Measurements from ENCODE around the gene GRIP1. TPM values are rescaled to one million over a fixed set of nuclear protein-coding genes. Genes with fewer than 3 reads are reported as not detected.

The GRIP1 gene
- total RNA-seq, 8 experiments from 2014 or later, result 4.3 to 81.3 (median 48.7) TPM; not detected in 1

DNA sequence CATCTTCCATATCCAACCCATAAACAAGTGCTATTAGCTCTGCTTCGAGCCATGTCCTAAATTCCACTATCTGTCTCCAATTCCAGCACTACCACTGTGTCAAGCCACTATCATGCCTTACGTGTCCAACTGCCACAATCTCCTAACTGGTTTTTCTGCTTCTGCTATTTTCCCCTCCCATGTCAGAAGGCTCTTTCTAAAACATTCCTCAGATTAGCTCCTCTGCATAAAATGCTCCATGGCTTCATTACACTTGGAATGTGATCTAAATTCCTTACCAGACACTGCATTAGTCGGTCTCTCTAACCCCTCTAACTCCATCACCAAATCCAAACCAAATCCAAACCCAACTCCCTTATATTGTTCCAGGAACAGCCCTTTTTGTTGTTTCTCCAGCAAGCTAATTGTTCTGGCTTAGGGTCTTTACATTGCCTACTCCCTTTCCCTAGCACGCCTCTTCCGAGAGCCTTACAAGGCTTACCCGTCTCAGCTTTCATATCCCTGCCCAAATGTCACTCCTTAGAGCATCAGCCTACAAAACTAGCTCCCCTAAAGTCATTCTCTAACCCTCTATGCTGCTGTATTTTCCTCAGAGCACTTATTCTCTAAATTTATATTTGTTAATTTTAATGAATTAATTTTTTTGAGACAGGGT lies 236.8 kb downstream of the GRIP1 start:
- in situ Hi-C loops (cut with MboI; ENCODE audit: low pct_unique_long_range_greater_than_20kb in 2 of 9, low sequenced_read_pairs in 9 of 9, unreplicated experiment in 9 of 9), result no loop called here

DNA sequence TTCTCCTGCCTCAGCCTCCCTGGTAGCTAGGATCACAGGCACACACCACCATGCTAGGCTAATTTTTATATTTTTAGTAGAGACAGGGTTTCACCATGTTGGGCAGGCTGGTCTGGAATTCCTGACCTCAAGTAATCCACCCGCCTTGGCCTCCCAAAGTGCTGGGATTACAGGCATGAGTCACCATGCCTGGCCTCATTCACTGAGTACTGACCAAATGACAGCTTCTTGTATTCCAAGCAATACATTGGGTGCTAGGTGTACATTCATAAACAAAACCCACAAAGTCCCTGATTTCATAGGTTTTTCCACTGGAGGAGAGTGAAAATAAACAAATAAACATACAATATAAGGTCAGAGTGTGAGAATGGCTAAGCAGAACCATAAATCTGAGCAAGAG lies 240.3 kb downstream of the GRIP1 start:
- H3K4me1 ChIP-seq (replicated peaks in 1 of 2), result peaks cover 0 to 3% of the 10 kb centered on the region in 2 donors
- ATAC-seq (replicated peaks in 6 of 8), result peak in 2 of 8 experiments; percentile 51 to 62
- H3K4me3 ChIP-seq, result no peak overlapping the region
- no peak overlapping the region for H3K27ac ChIP-seq
- 40 to 100% (median 75%) methylated on average over 1 of the region's 1 CpG; no CpG with 5 or more reads in 5 of the 10 experiments for WGBS, 10 experiments
- in situ Hi-C loops (cut with MboI; ENCODE audit: low pct_unique_long_range_greater_than_20kb in 2 of 9, low sequenced_read_pairs in 9 of 9, unreplicated experiment in 9 of 9), result no loop called here

More for the DNA sequence above, 236.8 kb downstream of the GRIP1 start:
- H3K27ac ChIP-seq, result no peak overlapping the region
- peak in 1 of 8 experiments; percentile 29 for ATAC-seq (replicated peaks in 6 of 8)
- H3K4me3 ChIP-seq, result no peak overlapping the region
- WGBS, 10 experiments, result 6 to 100% (median 61%) methylated on average over 1 to 6 of the region's 6 CpGs; no CpG with 5 or more reads in 2 of the 10 experiments
- H3K4me1 ChIP-seq (replicated peaks in 1 of 2), result no peaks in the 10 kb centered on the region

DNA sequence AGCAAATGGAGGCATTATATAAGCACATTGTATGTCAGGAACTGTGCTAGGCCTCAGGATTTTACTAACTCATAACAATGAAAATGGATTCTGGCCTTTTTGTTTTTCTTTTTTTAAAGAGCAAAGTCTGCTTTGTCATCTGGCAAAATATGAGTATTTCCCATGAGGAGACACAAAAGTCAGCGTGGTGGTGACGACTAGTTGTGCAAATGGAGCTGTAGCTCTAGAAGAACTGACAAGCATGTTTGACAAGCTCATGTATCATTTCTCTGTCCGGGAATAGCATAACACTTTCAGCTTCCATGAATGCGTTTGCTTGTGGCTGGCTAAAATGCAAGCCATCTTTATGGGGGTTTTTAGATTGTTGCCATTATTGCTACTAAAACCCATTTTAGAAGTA lies 248.8 kb downstream of the GRIP1 start:
- H3K27ac ChIP-seq, result no peak overlapping the region

DNA sequence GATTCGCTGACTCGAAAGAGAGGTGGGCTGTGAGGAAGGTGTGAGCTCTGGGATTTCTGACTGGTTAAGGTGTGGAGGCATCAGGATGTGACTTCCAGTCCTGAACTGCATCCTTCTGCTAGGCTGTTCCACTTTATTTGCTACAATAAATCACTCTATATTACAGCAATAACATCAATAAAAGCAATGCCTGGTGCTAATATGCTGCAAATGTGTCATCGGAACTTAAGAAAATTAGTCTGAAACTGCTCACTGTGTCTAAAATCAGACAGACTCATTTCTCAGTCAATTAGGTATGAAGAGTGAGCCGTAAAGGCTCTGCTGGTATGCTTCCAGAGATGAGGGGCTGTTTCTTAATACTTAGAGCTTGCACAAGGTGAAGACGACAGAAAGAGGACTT lies 250.0 kb downstream of the GRIP1 start:
- ATAC-seq (replicated peaks in 6 of 8), result no peak
- in situ Hi-C loops (cut with MboI; ENCODE audit: low pct_unique_long_range_greater_than_20kb in 2 of 9, low sequenced_read_pairs in 9 of 9, unreplicated experiment in 9 of 9), result no loop called here
- 19 to 100% (median 86%) methylated on average over 1 to 4 of the region's 5 CpGs; no CpG with 5 or more reads in 1 of the 10 experiments for WGBS, 10 experiments

More for the DNA sequence above, 248.8 kb downstream of the GRIP1 start:
- 13 to 100% (median 88%) methylated on average over 1 to 4 of the region's 4 CpGs for WGBS, 10 experiments
- Histone ChIP-seq H3K4me1 (replicated peaks in 1 of 2) (no peaks in the 10 kb centered on the region), H3K4me3 (no peak overlapping the region)
- in situ Hi-C loops (cut with MboI; ENCODE audit: low pct_unique_long_range_greater_than_20kb in 2 of 9, low sequenced_read_pairs in 9 of 9, unreplicated experiment in 9 of 9), result no loop called here
- ATAC-seq (replicated peaks in 6 of 8), result no peak

DNA sequence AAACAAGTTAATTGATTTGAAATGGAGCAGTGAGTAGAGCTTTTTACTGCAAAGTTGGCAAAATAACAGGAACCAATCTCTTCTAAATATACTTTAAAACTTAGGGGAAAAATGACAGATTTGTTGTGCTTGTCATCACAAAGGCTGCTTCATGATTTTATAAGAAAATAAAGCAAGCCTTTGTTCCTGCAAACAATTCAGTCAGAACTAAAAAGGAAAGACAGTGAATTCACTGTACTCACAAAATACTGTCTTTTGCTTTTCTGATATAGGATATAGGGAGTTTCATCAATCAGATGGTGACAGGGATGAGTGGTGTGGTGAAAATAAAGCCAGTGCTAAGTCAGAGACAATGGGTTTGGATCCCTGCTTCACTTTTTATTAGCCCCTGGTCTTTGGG lies 250.6 kb downstream of the GRIP1 start:
- H3K27ac ChIP-seq, result no peak overlapping the region
- no peaks in the 10 kb centered on the region for H3K4me1 ChIP-seq (replicated peaks in 1 of 2)
- H3K4me3 ChIP-seq, result no peak overlapping the region
- in situ Hi-C loops (cut with MboI; ENCODE audit: low pct_unique_long_range_greater_than_20kb in 2 of 9, low sequenced_read_pairs in 9 of 9, unreplicated experiment in 9 of 9), result no loop called here
- ATAC-seq (replicated peaks in 6 of 8), result no peak

More for the DNA sequence above, 250.0 kb downstream of the GRIP1 start:
- H3K4me3 ChIP-seq, result no peak overlapping the region
- H3K27ac ChIP-seq, result no peak overlapping the region
- H3K4me1 ChIP-seq (replicated peaks in 1 of 2), result no peaks in the 10 kb centered on the region

DNA sequence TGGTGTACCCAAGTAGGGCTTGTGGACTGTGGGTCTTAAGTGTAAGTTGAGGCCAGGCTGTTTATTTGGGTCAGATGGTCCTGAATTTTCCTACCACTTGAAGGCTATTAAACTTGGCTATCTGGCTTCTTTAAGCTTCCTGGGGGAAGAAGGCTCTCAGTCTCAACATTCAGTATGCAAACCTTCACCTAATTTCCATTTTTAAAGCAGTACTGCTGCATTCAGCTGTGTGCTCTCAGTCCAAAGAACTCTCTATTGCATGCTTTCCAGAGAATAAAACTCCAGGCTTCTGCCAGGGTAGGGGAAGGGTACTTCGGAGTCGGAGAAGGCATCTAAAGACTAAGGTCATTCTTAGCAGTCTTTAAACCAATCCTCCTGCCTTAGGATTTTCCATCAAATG lies 252.2 kb downstream of the GRIP1 start:
- 6 to 83% (median 39%) methylated on average over 1 to 2 of the region's 2 CpGs; no CpG with 5 or more reads in 4 of the 10 experiments for whole genome bisulfite sequencing, 10 experiments
- ATAC-seq (replicated peaks in 6 of 8), result peak in 2 of 8 experiments; percentile 42 to 50
- Histone ChIP-seq H3K4me3 (no peak overlapping the region), H3K4me1 (replicated peaks in 1 of 2) (no peaks in the 10 kb centered on the region), H3K27ac (no peak overlapping the region)
- in situ Hi-C loops (cut with MboI; ENCODE audit: low pct_unique_long_range_greater_than_20kb in 2 of 9, low sequenced_read_pairs in 9 of 9, unreplicated experiment in 9 of 9), result no loop called here

DNA sequence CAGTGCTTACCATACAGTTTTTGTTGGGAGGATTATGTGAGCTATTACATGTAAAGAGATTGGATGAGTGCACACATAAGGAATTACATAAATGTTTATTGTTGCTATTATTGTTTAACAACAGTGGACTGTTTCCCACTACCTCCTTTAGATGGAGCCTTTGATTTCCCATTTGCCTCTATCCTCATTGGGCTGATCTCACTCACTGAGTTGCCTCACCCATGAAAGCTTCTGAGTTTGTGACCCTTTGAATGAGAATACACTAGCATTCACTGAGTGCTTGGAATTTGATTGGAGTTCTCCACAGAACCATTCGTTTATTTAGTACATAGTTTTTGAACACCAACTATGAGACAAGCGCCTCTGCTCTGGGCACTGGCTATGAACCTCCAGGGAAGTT lies 255.6 kb downstream of the GRIP1 start:
- in situ Hi-C loops (cut with MboI; ENCODE audit: low pct_unique_long_range_greater_than_20kb in 2 of 9, low sequenced_read_pairs in 9 of 9, unreplicated experiment in 9 of 9), result loop anchor here in 2 of 9 experiments (25.0 kb wide), 1 partner anchor 286 kb away; the partner anchor contains the start of gene LLPH (in 2 of the 2)
- 60 to 100% (median 80%) methylated on average over 1 to 2 of the region's 2 CpGs; no CpG with 5 or more reads in 2 of the 10 experiments for WGBS, 10 experiments
- peak in 4 of 8 experiments; percentile 18 to 62 (median 38) for ATAC-seq (replicated peaks in 6 of 8)
- H3K27ac ChIP-seq, result no peak overlapping the region
- no peak overlapping the region for H3K4me3 ChIP-seq
- H3K4me1 ChIP-seq (replicated peaks in 1 of 2), result no peaks in the 10 kb centered on the region

DNA sequence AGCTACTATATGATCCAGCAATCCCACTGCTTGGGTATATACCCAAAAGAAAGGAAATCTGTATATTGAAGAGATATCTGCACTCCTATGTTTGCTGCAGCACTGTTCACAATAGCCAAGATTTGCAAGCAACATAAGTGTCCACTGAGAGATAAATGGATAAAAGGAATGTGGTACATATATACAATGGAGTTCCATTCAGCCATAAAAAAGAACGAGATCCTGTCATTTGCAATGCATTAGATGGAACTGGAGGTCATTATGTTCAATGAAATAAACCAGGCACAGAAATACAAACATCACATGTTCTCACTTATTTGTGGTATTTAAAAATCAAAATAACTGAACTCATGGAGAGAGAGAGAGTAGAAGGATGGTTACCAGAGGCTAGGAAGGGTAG lies 260.0 kb downstream of the GRIP1 start:
- no peak for ATAC-seq (replicated peaks in 6 of 8)
- Histone ChIP-seq H3K4me1 (replicated peaks in 1 of 2) (no peaks in the 10 kb centered on the region), H3K4me3 (no peak overlapping the region), H3K27ac (no peak overlapping the region)
- in situ Hi-C loops (cut with MboI; ENCODE audit: low pct_unique_long_range_greater_than_20kb in 2 of 9, low sequenced_read_pairs in 9 of 9, unreplicated experiment in 9 of 9), result loop anchor here in 2 of 9 experiments (25.0 kb wide), 1 partner anchor 282 kb away; the partner anchor contains the start of gene LLPH (in 2 of the 2)
- 0 to 100% (median 0%) methylated on average over 1 of the region's 1 CpG; no CpG with 5 or more reads in 4 of the 10 experiments for WGBS, 10 experiments

DNA sequence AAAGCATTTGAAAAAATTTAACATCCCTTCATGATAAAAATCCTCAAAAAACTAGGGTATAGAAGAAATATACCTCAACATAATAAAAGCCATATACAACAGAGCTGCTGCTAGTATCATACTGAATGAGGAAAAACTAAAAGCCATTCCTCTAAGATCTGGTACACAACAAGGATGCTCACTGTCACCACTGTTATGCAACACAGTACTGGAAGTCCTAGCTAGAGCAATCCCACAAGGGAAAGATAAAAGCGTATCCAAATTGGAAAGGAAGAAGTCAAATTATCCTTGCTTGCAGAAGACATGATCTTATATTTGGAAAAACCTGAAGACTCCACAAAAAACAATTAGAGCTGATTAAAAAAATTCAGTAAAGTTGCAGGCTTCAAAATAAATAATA lies 261.7 kb downstream of the GRIP1 start:
- in situ Hi-C loops (cut with MboI; ENCODE audit: low pct_unique_long_range_greater_than_20kb in 2 of 9, low sequenced_read_pairs in 9 of 9, unreplicated experiment in 9 of 9), result loop anchor here in 2 of 9 experiments (25.0 kb wide), 1 partner anchor 280 kb away; the partner anchor contains the start of gene LLPH (in 2 of the 2)
- WGBS, 10 experiments, result 38 to 100% (median 92%) methylated on average over 1 of the region's 1 CpG; no CpG with 5 or more reads in 1 of the 10 experiments
- no peak overlapping the region for H3K4me3 ChIP-seq
- no peak overlapping the region for H3K27ac ChIP-seq
- H3K4me1 ChIP-seq (replicated peaks in 1 of 2), result no peaks in the 10 kb centered on the region
- no peak for ATAC-seq (replicated peaks in 6 of 8)

DNA sequence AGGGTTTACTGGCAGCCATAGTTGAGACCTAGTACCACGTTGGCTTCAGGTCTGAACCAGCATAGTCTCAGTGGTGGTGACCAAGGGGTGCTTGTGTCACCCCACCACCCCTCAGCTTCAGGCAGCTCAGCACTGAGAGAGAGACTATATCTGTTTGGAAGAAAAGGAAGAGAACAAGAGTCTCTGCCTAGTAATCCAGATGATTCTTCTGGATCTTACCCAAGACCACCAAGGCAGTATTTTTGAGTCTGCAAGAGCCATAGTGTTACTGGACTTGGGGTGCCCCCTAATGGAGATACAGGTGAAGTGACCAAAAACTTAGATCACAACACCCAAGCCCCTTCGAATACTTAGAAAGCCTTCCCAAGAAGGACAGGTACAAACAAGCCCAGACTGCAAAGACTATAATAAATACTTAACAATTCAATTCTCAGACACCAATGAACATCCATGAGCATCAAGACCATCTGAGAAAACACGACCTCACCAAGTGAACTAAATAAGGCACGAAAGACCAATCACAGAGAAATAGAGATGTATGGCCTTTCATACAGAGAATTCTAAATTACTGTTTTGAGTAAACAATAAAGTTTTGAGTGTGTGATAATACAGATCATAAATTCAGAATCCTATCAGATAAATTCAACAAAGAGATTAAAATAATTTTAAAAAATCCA lies 269.5 kb downstream of the GRIP1 start:
- 52 to 100% (median 87%) methylated on average over 1 to 4 of the region's 4 CpGs; no CpG with 5 or more reads in 2 of the 10 experiments for WGBS, 10 experiments
- peak in 3 of 8 experiments; percentile 61 to 80 (median 64) for ATAC-seq (replicated peaks in 6 of 8)
- in situ Hi-C loops (cut with MboI; ENCODE audit: low pct_unique_long_range_greater_than_20kb in 2 of 9, low sequenced_read_pairs in 9 of 9, unreplicated experiment in 9 of 9), result loop anchor here in 2 of 9 experiments (10.0 to 25.0 kb wide), 2 partner anchors 135 to 272 kb away; partner anchors contain the start of gene LLPH (in 2 of the 2)
- Histone ChIP-seq H3K4me1 (replicated peaks in 1 of 2) (no peaks in the 10 kb centered on the region), H3K4me3 (no peak overlapping the region), H3K27ac (no peak overlapping the region)

DNA sequence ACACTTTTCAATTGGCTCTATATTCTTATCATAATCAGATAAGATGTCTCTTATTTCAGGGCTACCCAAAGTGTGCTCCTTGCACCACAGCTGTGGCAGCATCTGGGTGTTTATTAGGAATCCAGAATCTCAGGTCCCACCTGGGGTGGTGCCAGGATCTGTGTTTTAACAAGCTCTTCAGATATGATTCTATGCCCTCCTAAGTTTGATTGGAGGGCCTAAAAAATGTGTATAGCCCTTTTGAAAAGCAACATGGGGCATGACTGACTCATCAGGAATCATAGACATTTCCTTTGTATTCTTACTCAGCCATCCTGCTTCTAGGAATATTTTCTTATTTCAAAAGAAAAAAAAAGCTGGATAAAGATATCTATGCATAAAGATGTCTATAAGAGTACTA lies 273.5 kb downstream of the GRIP1 start:
- no peak overlapping the region for H3K27ac ChIP-seq
- no peak overlapping the region for H3K4me3 ChIP-seq
- ATAC-seq (replicated peaks in 6 of 8), result no peak
- in situ Hi-C loops (cut with MboI; ENCODE audit: low pct_unique_long_range_greater_than_20kb in 2 of 9, low sequenced_read_pairs in 9 of 9, unreplicated experiment in 9 of 9), result loop anchor here in 2 of 9 experiments (10.0 to 25.0 kb wide), 2 partner anchors 131 to 268 kb away; partner anchors contain the start of gene LLPH (in 2 of the 2)
- H3K4me1 ChIP-seq (replicated peaks in 1 of 2), result no peaks in the 10 kb centered on the region

DNA sequence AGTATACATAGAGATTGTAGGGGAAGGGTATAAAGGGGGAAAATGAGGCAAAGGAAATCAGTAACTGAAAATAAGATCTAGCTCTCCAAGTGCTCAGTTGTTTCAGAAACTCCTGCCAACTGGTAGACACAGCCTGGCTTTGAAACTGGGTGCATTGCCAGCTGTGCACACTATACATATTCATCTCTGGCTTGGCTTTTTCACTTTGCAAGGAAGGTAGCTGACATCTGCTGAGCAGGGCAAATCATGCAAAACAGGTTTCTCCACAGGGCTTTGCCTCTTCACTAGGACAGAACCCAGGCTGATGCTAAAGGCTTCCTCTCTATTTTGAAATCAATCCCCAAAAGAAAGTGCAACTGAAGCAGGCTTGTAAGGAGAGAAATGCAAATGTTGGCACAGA lies 275.1 kb downstream of the GRIP1 start:
- no peaks in the 10 kb centered on the region for H3K4me1 ChIP-seq (replicated peaks in 1 of 2)
- in situ Hi-C loops (cut with MboI; ENCODE audit: low pct_unique_long_range_greater_than_20kb in 2 of 9, low sequenced_read_pairs in 9 of 9, unreplicated experiment in 9 of 9), result loop anchor here in 2 of 9 experiments (10.0 to 25.0 kb wide), 2 partner anchors 129 to 266 kb away; partner anchors contain the start of gene LLPH (in 2 of the 2)
- H3K27ac ChIP-seq, result no peak overlapping the region
- ATAC-seq (replicated peaks in 6 of 8), result peak in 3 of 8 experiments; percentile 89 to 95 (median 93)
- no peak overlapping the region for H3K4me3 ChIP-seq

DNA sequence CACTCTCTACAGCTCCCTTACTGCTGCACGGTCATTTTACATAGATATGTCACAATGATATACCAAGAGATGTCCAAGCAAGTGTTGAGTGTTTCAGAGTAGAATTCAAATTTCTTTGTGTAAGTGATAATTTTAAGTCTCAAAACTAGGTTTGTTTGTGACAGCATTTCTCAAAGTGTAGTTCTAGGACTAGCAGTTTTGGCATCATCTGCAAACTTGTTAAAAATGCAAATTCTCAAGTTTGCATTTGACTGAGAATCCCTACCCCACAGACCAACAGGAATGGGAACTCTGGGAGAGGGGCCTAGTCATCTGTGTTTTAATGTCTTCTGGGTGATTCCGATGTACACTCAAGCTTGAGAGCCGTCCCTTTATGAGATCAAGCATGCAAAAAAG lies 279.0 kb downstream of the GRIP1 start:
- H3K27ac ChIP-seq, result no peak overlapping the region
- WGBS, 10 experiments, result 33 to 92% (median 83%) methylated on average over 1 to 3 of the region's 3 CpGs; no CpG with 5 or more reads in 1 of the 10 experiments
- peak in 1 of 8 experiments; percentile 22 for ATAC-seq (replicated peaks in 6 of 8)

More for the DNA sequence above, 279.0 kb downstream of the GRIP1 start:
- no peak overlapping the region for H3K4me3 ChIP-seq
- H3K4me1 ChIP-seq (replicated peaks in 1 of 2), result no peaks in the 10 kb centered on the region
- in situ Hi-C loops (cut with MboI; ENCODE audit: low pct_unique_long_range_greater_than_20kb in 2 of 9, low sequenced_read_pairs in 9 of 9, unreplicated experiment in 9 of 9), result loop anchor here in 2 of 9 experiments (10.0 to 25.0 kb wide), 2 partner anchors 125 to 263 kb away; partner anchors contain the start of gene LLPH (in 2 of the 2)

Measured in motor neuron (in vitro differentiated cells).